H1 (cell line): Measurements from ENCODE around the gene PRR19. TPM values are rescaled to one million over a fixed set of nuclear protein-coding genes. Genes with fewer than 3 reads are reported as not detected.

Source experiments
- CTCF ChIA-PET: fragments of 300-600 bp; sonication (Branson Sonifier 250); formaldehyde crosslinking; loops from one replicate; lab custom pipeline; 2021; ENCODE audit not compliant: partially characterized antibody; lab: Charles Lee
- POLR2A ChIA-PET: fragments of 300-600 bp; sonication (Branson Sonifier 250); formaldehyde crosslinking; loops from one replicate; lab custom pipeline; 2021; ENCODE audit warnings: inconsistent platforms; ENCODE audit not compliant: partially characterized antibody; lab: Charles Lee
- DNase-seq, 2 experiments: peaks; one replicate each; pipeline versions ENCODE4 v3.0.0 to v3.0.0-alpha.2; 2010 to 2022; ENCODE audit warnings: low spot score in 2 of 2, low read depth in 1 of 2, mixed read lengths in 1 of 2
- FAIRE-seq: peaks from 2 replicates; lab custom pipeline; 2011; peaks lifted over from hg19 to GRCh38; lab: Jason Lieb, UNC
- H2AFZ ChIP-seq: 2 replicates; pipeline ENCODE4 v1.8.1; 2012; ENCODE audit warnings: low read length, inconsistent platforms
- H2AK5ac ChIP-seq: 2 replicates; pipeline ENCODE4 v1.6.1; 2013; ENCODE audit warnings: low read depth, low read length
- H2BK120ac ChIP-seq: replicated peaks from 2 replicates; pipeline ENCODE3; 2013; ENCODE audit warnings: low read depth, low read length, inconsistent platforms
- H2BK12ac ChIP-seq: 2 replicates; pipeline ENCODE4 v1.6.1; 2013; ENCODE audit warnings: low read depth, low read length
- H2BK15ac ChIP-seq: 2 replicates; pipeline ENCODE4 v1.6.1; 2013; ENCODE audit warnings: low read length
- H2BK20ac ChIP-seq: 2 replicates; pipeline ENCODE4 v1.6.1; 2013; ENCODE audit warnings: low read length
- H2BK5ac ChIP-seq: 2 replicates; pipeline ENCODE4 v1.6.1; 2013; ENCODE audit warnings: low read depth, low read length
- H3K14ac ChIP-seq: 2 replicates; pipeline ENCODE4 v1.6.1; 2013; ENCODE audit warnings: inconsistent platforms; ENCODE audit not compliant: insufficient read length
- H3K18ac ChIP-seq: 2 replicates; pipeline ENCODE4 v1.6.1; 2013; ENCODE audit warnings: low read length; ENCODE audit errors: extremely low read depth
- H3K23ac ChIP-seq: 2 replicates; pipeline ENCODE4 v1.6.1; 2013; ENCODE audit warnings: inconsistent platforms; ENCODE audit not compliant: insufficient read length
- H3K23me2 ChIP-seq: 2 replicates; pipeline ENCODE4 v1.6.1; 2013; ENCODE audit warnings: low read depth, low read length
- H3K27ac ChIP-seq: 2 replicates; pipeline ENCODE4 v1.6.1; 2011; ENCODE audit warnings: low read depth, low read length, inconsistent platforms
- H3K27me3 ChIP-seq, 4 experiments: replicated peaks in 1 of 4; 1 replicate in 1 of 4; 2 replicates in 3 of 4; pipeline versions ENCODE4 v1.6.1 to v1.8.1; 2011 to 2013; ENCODE audit warnings: low read length in 3 of 4, mild to moderate bottlenecking in 3 of 4, inconsistent platforms in 2 of 4, mixed read lengths in 2 of 4, moderate library complexity in 1 of 4; ENCODE audit not compliant: control insufficient read depth in 3 of 4, insufficient read depth in 3 of 4; ENCODE audit errors: extremely low read depth in 1 of 4
- H3K36me3 ChIP-seq, 4 experiments: 2 replicates each; pipeline versions ENCODE4 v1.6.1 to v1.8.1; 2011 to 2013; ENCODE audit warnings: mild to moderate bottlenecking in 4 of 4, low read length in 3 of 4, moderate library complexity in 2 of 4, control low read depth in 1 of 4, inconsistent platforms in 1 of 4; ENCODE audit not compliant: insufficient read depth in 4 of 4, control insufficient read depth in 2 of 4
- H3K4ac ChIP-seq: replicated peaks from 2 replicates; pipeline ENCODE3; 2013; ENCODE audit warnings: low read length, low read depth, mixed read lengths, inconsistent platforms; ENCODE audit not compliant: insufficient read length
- H3K4me1 ChIP-seq, 4 experiments: replicated peaks in 1 of 4; 1 replicate in 1 of 4; 2 replicates in 3 of 4; pipeline versions ENCODE4 v1.6.1 to v1.8.1; 2011 to 2013; ENCODE audit warnings: low read length in 3 of 4, inconsistent platforms in 2 of 4, mixed read lengths in 1 of 4; ENCODE audit not compliant: insufficient read depth in 4 of 4, control insufficient read depth in 3 of 4
- H3K4me2 ChIP-seq, 2 experiments: 2 replicates each; pipeline versions ENCODE4 v1.6.1 to v1.8.1; 2011 to 2013; ENCODE audit warnings: low read depth in 2 of 2, low read length in 2 of 2, control low read depth in 1 of 2, inconsistent platforms in 1 of 2, mild to moderate bottlenecking in 1 of 2; ENCODE audit not compliant: insufficient read depth in 1 of 2
- H3K4me3 ChIP-seq, 4 experiments: fragments of 200-600, 300-600 bp in 1 of 4; sonication (generic), shearing (Covaris generic), sonication (Bioruptor Twin) in 1 of 4; 2 replicates each; pipeline versions ENCODE4 v1.5.1 to v1.8.1; 2011 to 2016; ENCODE audit warnings: low read length in 4 of 4, low read depth in 3 of 4, control low read depth in 2 of 4, inconsistent platforms in 2 of 4, mild to moderate bottlenecking in 2 of 4, mixed read lengths in 1 of 4, moderate library complexity in 1 of 4; ENCODE audit not compliant: insufficient read depth in 2 of 4; ENCODE audit errors: extremely low read depth in 1 of 4
- H3K56ac ChIP-seq: replicated peaks from 2 replicates; pipeline ENCODE3; 2013; ENCODE audit warnings: low read depth, mild to moderate bottlenecking, mixed read lengths, low read length, inconsistent platforms; ENCODE audit not compliant: insufficient read length
- H3K79me1 ChIP-seq: 2 replicates; pipeline ENCODE4 v1.6.1; 2013; ENCODE audit warnings: low read depth, low read length, control low read depth
- H3K79me2 ChIP-seq, 2 experiments: 2 replicates each; pipeline versions ENCODE4 v1.6.1 to v1.8.1; 2012 to 2013; ENCODE audit warnings: low read length in 2 of 2, mild to moderate bottlenecking in 2 of 2, inconsistent platforms in 1 of 2; ENCODE audit not compliant: insufficient read depth in 2 of 2, control insufficient read depth in 1 of 2
- H3K9ac ChIP-seq, 4 experiments: replicated peaks in 1 of 4; 1 replicate in 1 of 4; 2 replicates in 3 of 4; pipeline versions ENCODE4 v1.6.1 to v1.8.1; 2011 to 2013; ENCODE audit warnings: low read depth in 3 of 4, low read length in 3 of 4, control low read depth in 2 of 4, mild to moderate bottlenecking in 2 of 4, moderate library complexity in 2 of 4, inconsistent platforms in 1 of 4; ENCODE audit errors: extremely low read depth in 1 of 4
- H3K9me3 ChIP-seq, 2 experiments: 2 replicates each; pipeline versions ENCODE4 v1.6.1 to v1.8.1; 2012 to 2013; ENCODE audit warnings: mild to moderate bottlenecking in 2 of 2, moderate library complexity in 2 of 2, control low read depth in 1 of 2, inconsistent platforms in 1 of 2, low read depth in 1 of 2, low read length in 1 of 2, mixed read lengths in 1 of 2; ENCODE audit not compliant: insufficient read depth in 2 of 2
- H4K20me1 ChIP-seq, 2 experiments: replicated peaks in 1 of 2; 2 replicates each; pipeline versions ENCODE3 to v1.8.1; 2011 to 2013; ENCODE audit warnings: inconsistent platforms in 2 of 2, low read length in 2 of 2, mild to moderate bottlenecking in 1 of 2; ENCODE audit not compliant: insufficient read depth in 2 of 2, control insufficient read depth in 1 of 2
- H4K5ac ChIP-seq: 2 replicates; pipeline ENCODE4 v1.6.1; 2013; ENCODE audit warnings: low read length, low read depth, mixed read lengths, inconsistent platforms; ENCODE audit not compliant: insufficient read length
- H4K8ac ChIP-seq: 2 replicates; pipeline ENCODE4 v1.8.0; 2013; ENCODE audit warnings: mild to moderate bottlenecking, moderate library complexity, low read length, inconsistent platforms; ENCODE audit not compliant: insufficient read depth; ENCODE audit errors: extremely low read depth
- H4K91ac ChIP-seq: replicated peaks from 2 replicates; pipeline ENCODE3; 2013; ENCODE audit warnings: low read length, mixed read lengths, inconsistent platforms; ENCODE audit not compliant: insufficient read length
- RBBP5 ChIP-seq: IDR thresholded peaks from 2 replicates; pipeline ENCODE4 v1.7.1; 2012; ENCODE audit warnings: low read depth, mild to moderate bottlenecking, inconsistent platforms, low read length, moderate library complexity, borderline replicate concordance
- RNF2 ChIP-seq: fragments of 200-900, 300-1000 bp; sonication (generic); IDR thresholded peaks from 2 replicates; pipeline ENCODE4 v1.7.1; 2016; ENCODE audit warnings: borderline replicate concordance, low read depth, mild to moderate bottlenecking, antibody characterized with exemption, low read length; ENCODE audit not compliant: poor library complexity, severe bottlenecking; ENCODE audit errors: missing control alignments
- WGBS, 2 experiments: shearing (Covaris generic) in 1 of 2; methylation state at CpG; one replicate each; pipeline versions ENCODE4 v1.1.6 to v1.1.7; 2013 to 2015; ENCODE audit warnings: low lambda C conversion rate in 2 of 2, mixed read lengths in 2 of 2, inconsistent platforms in 1 of 2, low coverage in 1 of 2, missing lambda C conversion rate in 1 of 2; ENCODE audit not compliant: insufficient replicate concordance in 2 of 2, insufficient coverage in 1 of 2, insufficient read length in 1 of 2; ENCODE audit errors: extremely low coverage in 1 of 2, missing lambda C conversion rate in 1 of 2; 5-methylcytosine and 5-hydroxymethylcytosine counted together
- polyA plus RNA-seq, 7 experiments: library from polyadenylated mRNA; depleted of rRNA in 3 of 7; stranded (reverse) in 5 of 7; unstranded in 2 of 7; fragments of >200 nt in 5 of 7; fragments of 200-250 nt in 2 of 7; gene quantifications; 1 replicate in 5 of 7; 2 replicates in 1 of 7; 4 replicates in 1 of 7; pipeline versions ENCODE4 v1.2.1 to v1.2.3, GENCODE V29; 2011 to 2013; ENCODE audit warnings: missing spikeins in 2 of 7, mixed read lengths in 2 of 7
- total RNA-seq: library from RNA; stranded (reverse); fragmentation: NEBNext Ultra II Directional; extraction: Animal tissue kit (Norgen Biotek cat#: 25700); gene quantifications from 2 replicates; pipeline ENCODE4 v1.2.1, GENCODE V29; 2021

PRR19 gene
- total and polyA plus RNA-seq, 2 of the 8 experiments (the other 6 are each of a cell fraction or from before 2014, with no cell fraction given) = 7.2 to 7.5 TPM

GRCh38 chr19:42255766-42256745 is 45.9 kb upstream of the PRR19 start:
- 19% methylated on average over 37 of the region's 38 CpGs; no CpG with 5 or more reads in 1 of the 2 experiments for WGBS, 2 experiments
- peak overlapping the region; percentile 4; the same call in 1 of the 2 replicates for H3K18ac ChIP-seq
- 0 out of 7 replicates have a peak overlapping the region, but pooled peaks of 1 of the 4 experiments have one; percentile 4 for H3K9ac ChIP-seq
- no peak overlapping the region for H2AFZ ChIP-seq
- no peak for FAIRE-seq
- peaks cover 4 to 22% of the 10 kb centered on the region in 2 experiments; a peak in 3 of 4 replicates for H3K79me2 ChIP-seq
- no peak overlapping the region for H3K27ac ChIP-seq
- H2BK12ac ChIP-seq = no peak overlapping the region
- peaks cover 3 to 6% of the 10 kb centered on the region in 2 experiments for H4K20me1 ChIP-seq
- peak overlapping the region; percentile 35; the same call in 1 of the 2 replicates for H2BK5ac ChIP-seq
- no peak overlapping the region for H3K23ac ChIP-seq
- H3K14ac ChIP-seq = no peak overlapping the region
- no peak overlapping the region for H2BK120ac ChIP-seq
- H4K91ac ChIP-seq = no peak overlapping the region
- no peak overlapping the region for H3K4ac ChIP-seq
- H3K9me3 ChIP-seq = no peaks in the 10 kb centered on the region
- peaks cover 7 to 23% (median 16%) of the 10 kb centered on the region in 4 experiments for H3K4me1 ChIP-seq
- H3K79me1 ChIP-seq = peaks cover 9% of the 10 kb centered on the region
- peak; percentile 35 for TF ChIP-seq RNF2
- TF ChIP-seq RBBP5 = no peak
- TF ChIP-seq, all 59 proteins: peak for 1
- peaks cover 0 to 3% (median 2%) of the 10 kb centered on the region in 4 experiments; a peak in 2 of 7 replicates for H3K27me3 ChIP-seq
- H2BK15ac ChIP-seq = peak overlapping the region; percentile 31; the same call in 1 of the 2 replicates
- no peak overlapping the region; the same call in 1 of the 2 replicates for H4K8ac ChIP-seq
- H3K56ac ChIP-seq = no peak overlapping the region
- H3K4me2 ChIP-seq = peak overlapping the region; percentile 87 to 97
- ChIA-PET POLR2A (interaction anchor here (0.6 to 2.1 kb wide), 11 partner anchors 9 to 153 kb away, joined by 3 to 14 read pairs (median 4); partner anchors contain the start of gene GSK3A), CTCF (interaction anchor here (0.5 to 9.1 kb wide), 7 partner anchors 9 to 76 kb away, joined by 3 to 75 read pairs (median 5); no protein-coding TSS in a partner anchor)
- H3K4me3 ChIP-seq = peak overlapping the region; percentile 48 to 99 (median 69)
- no peak overlapping the region; the same call in 1 of the 2 replicates for H2BK20ac ChIP-seq
- no peak for DNase-seq
- peak overlapping the region; percentile 9 for H4K5ac ChIP-seq
- no peak overlapping the region for H2AK5ac ChIP-seq
- peaks cover 13% of the 10 kb centered on the region; the same call in 1 of the 2 replicates for H3K23me2 ChIP-seq
- H3K36me3 ChIP-seq = no peaks in the 10 kb centered on the region
